Measurements from ENCODE around the gene ADAM11. TPM values are rescaled to one million over a fixed set of nuclear protein-coding genes. Genes with fewer than 3 reads are reported as not detected.

The ADAM11 gene
- total and polyA plus RNA-seq, 2 of the 8 experiments (the other 6 are each of a cell fraction or from before 2014, with no cell fraction given), result 2.3 to 2.9 TPM

GRCh38 chr17:44768505-44769142 is 9.8 kb downstream of the ADAM11 start (continued):
- TF ChIP-seq CHD7 (IDR thresholded peaks at IDR 0.05; ENCODE audit: insufficient replicate concordance, low read length), result no peak
- no peak for TF ChIP-seq KDM1A (IDR thresholded peaks at IDR 0.05; ENCODE audit: borderline replicate concordance, low read length)
- no peak for TF ChIP-seq EGR1 (IDR thresholded peaks at IDR 0.05; ENCODE audit: borderline replicate concordance, low read depth, low read length)

Data from H1 (cell line).